Neural cell (in vitro differentiated cells): ENCODE measurements around the gene PGLYRP4. TPM values are rescaled to one million over a fixed set of nuclear protein-coding genes. Genes with fewer than 3 reads are reported as not detected.
"Not testable (repeated sequence)": the region's sequence is repeated elsewhere in the genome, so short reads cannot be mapped to it uniquely, and the experiment has no call there.

Experiments
- H2AFZ ChIP-seq: fragments of 200-600, 300-800 bp; sonication (generic), shearing (Covaris generic); 2 replicates; pipeline ENCODE4 v1.6.0; 2014; ENCODE audit warnings: low read depth, mild to moderate bottlenecking, antibody characterized with exemption, low read length, moderate library complexity
- H3F3A ChIP-seq: fragments of 200-600 bp; shearing (Covaris generic); 2 replicates; pipeline ENCODE4 v1.6.1; 2016; ENCODE audit warnings: mild to moderate bottlenecking, moderate library complexity, mixed read lengths, antibody characterized with exemption, low read length; ENCODE audit not compliant: insufficient read depth, poor library complexity, severe bottlenecking
- H3K27ac ChIP-seq: fragments of 200-600, 300-800 bp; sonication (generic), shearing (Covaris generic); 2 replicates; pipeline ENCODE4 v1.5.1; 2014; ENCODE audit warnings: mild to moderate bottlenecking, low read length, moderate library complexity
- H3K27me3 ChIP-seq: fragments of 300-800, 200-600 bp; sonication (generic), shearing (Covaris generic); 2 replicates; pipeline ENCODE4 v1.6.0; 2014; ENCODE audit warnings: mild to moderate bottlenecking, low read depth, low read length, moderate library complexity; ENCODE audit not compliant: insufficient read depth
- H3K36me3 ChIP-seq: fragments of 300-800, 200-600 bp; sonication (generic), shearing (Covaris generic); 2 replicates; pipeline ENCODE4 v1.5.1; 2014; ENCODE audit warnings: mild to moderate bottlenecking, antibody characterized with exemption, low read length, moderate library complexity; ENCODE audit not compliant: insufficient read depth
- H3K4me2 ChIP-seq: fragments of 300-800, 200-600 bp; sonication (generic), shearing (Covaris generic); 2 replicates; pipeline ENCODE4 v1.6.0; 2014; ENCODE audit warnings: mild to moderate bottlenecking, low read length
- H3K4me3 ChIP-seq: fragments of 300-800, 200-600 bp; sonication (generic), shearing (Covaris generic); 2 replicates; pipeline ENCODE4 v1.5.1; 2014; ENCODE audit warnings: mild to moderate bottlenecking, low read length, moderate library complexity
- H3K79me2 ChIP-seq: fragments of 200-600 bp; shearing (Covaris generic); replicated peaks from 2 replicates; pipeline ENCODE4 v1.6.0; 2014; ENCODE audit warnings: mild to moderate bottlenecking, low read length, moderate library complexity; ENCODE audit not compliant: insufficient read depth
- H3K9ac ChIP-seq: fragments of 300-800, 200-600 bp; sonication (generic), shearing (Covaris generic); 2 replicates; pipeline ENCODE4 v1.6.1; 2016; ENCODE audit warnings: mild to moderate bottlenecking, low read length, mixed read lengths
- H3K9me2 ChIP-seq: fragments of 200-600 bp; shearing (Covaris generic); 2 replicates; pipeline ENCODE4 v1.6.1; 2016; ENCODE audit warnings: mild to moderate bottlenecking, low read length, mixed read lengths; ENCODE audit not compliant: insufficient read depth
- H3K9me3 ChIP-seq: fragments of 200-600, 300-800 bp; sonication (generic), shearing (Covaris generic); 2 replicates; pipeline ENCODE4 v1.6.1; 2016; ENCODE audit warnings: mild to moderate bottlenecking, mixed run types, low read length, moderate library complexity, mixed read lengths
- H4K20me1 ChIP-seq: fragments of 200-600 bp; shearing (Covaris generic); 2 replicates; pipeline ENCODE4 v1.6.1; 2016; ENCODE audit warnings: mild to moderate bottlenecking, mixed run types; ENCODE audit not compliant: insufficient read depth
- CTCF ChIP-seq: fragments of 450-650 bp; IDR thresholded peaks from 2 replicates; pipeline ENCODE4 v1.5.1; 2014; ENCODE audit warnings: antibody characterized with exemption, mild to moderate bottlenecking, moderate library complexity; ENCODE audit not compliant: poor library complexity, severe bottlenecking
- EP300 ChIP-seq: fragments of 450-650 bp; conservative IDR thresholded peaks from 2 replicates; pipeline ENCODE4 v1.6.1; 2014; ENCODE audit warnings: antibody characterized with exemption, mild to moderate bottlenecking, moderate library complexity; ENCODE audit not compliant: poor library complexity, severe bottlenecking
- EZH2 ChIP-seq: fragments of 200-600, 300-800 bp; shearing (Covaris generic), sonication (generic); IDR thresholded peaks from 2 replicates; pipeline ENCODE4 v1.6.1; 2014; ENCODE audit warnings: antibody characterized with exemption, low read length, borderline replicate concordance, mild to moderate bottlenecking; ENCODE audit not compliant: insufficient read depth, poor library complexity, severe bottlenecking
- MXI1 ChIP-seq: fragments of 450-650 bp; conservative IDR thresholded peaks from 2 replicates; pipeline ENCODE4 v1.6.1; 2014; ENCODE audit warnings: antibody characterized with exemption, mild to moderate bottlenecking; ENCODE audit not compliant: poor library complexity, severe bottlenecking
- POLR2AphosphoS5 ChIP-seq: IDR thresholded peaks from 2 replicates; pipeline ENCODE4 v1.6.1; 2012
- RAD21 ChIP-seq: fragments of 450-650 bp; conservative IDR thresholded peaks from 2 replicates; pipeline ENCODE4 v1.6.1; 2014; ENCODE audit warnings: antibody characterized with exemption, mild to moderate bottlenecking, moderate library complexity
- REST ChIP-seq: IDR thresholded peaks from 2 replicates; pipeline ENCODE4 v1.6.1; 2012; ENCODE audit warnings: borderline replicate concordance
- SMC3 ChIP-seq: fragments of 450-650 bp; conservative IDR thresholded peaks from 2 replicates; pipeline ENCODE4 v1.6.1; 2014; ENCODE audit warnings: antibody characterized with exemption, mild to moderate bottlenecking, moderate library complexity; ENCODE audit not compliant: poor library complexity
- TAF1 ChIP-seq: IDR thresholded peaks from 2 replicates; pipeline ENCODE4 v1.6.1; 2012; ENCODE audit warnings: low read depth
- polyA plus RNA-seq: library from polyadenylated mRNA; depleted of rRNA; stranded (reverse); fragments of >200 nt; gene quantifications from 2 replicates; pipeline ENCODE4 v1.2.3, GENCODE V29; 2014

PGLYRP4 gene
- polyA plus RNA-seq, 1 donor from 2014 or later: not detected

GRCh38 chr1:153324912-153325311 lies 23.7 kb downstream of the PGLYRP4 start:
- H3K4me2 ChIP-seq: no peak overlapping the region
- no peaks in the 10 kb centered on the region for H3K9me2 ChIP-seq
- no peak overlapping the region for H3K9ac ChIP-seq
- H3K36me3 ChIP-seq: no peaks in the 10 kb centered on the region
- TF ChIP-seq POLR2AphosphoS5 (no peak), MXI1 (no peak), CTCF (no peak), SMC3 (no peak), EZH2 (no peak), REST (no peak), EP300 (no peak), TAF1 (no peak), RAD21 (no peak)
- H4K20me1 ChIP-seq: no peaks in the 10 kb centered on the region
- no peak overlapping the region for H2AFZ ChIP-seq
- H3F3A ChIP-seq: no peaks in the 10 kb centered on the region
- no peak overlapping the region for H3K4me3 ChIP-seq
- no peaks in the 10 kb centered on the region for H3K9me3 ChIP-seq
- H3K79me2 ChIP-seq: no peaks in the 10 kb centered on the region
- H3K27ac ChIP-seq: no peak overlapping the region
- H3K27me3 ChIP-seq: no peaks in the 10 kb centered on the region

- Histone ChIP-seq H3K27me3 (no peaks in the 10 kb centered on the region), H4K20me1 (no peaks in the 10 kb centered on the region), H2AFZ (no peak overlapping the region), H3K9me2 (no peaks in the 10 kb centered on the region), H3F3A (no peaks in the 10 kb centered on the region), H3K9me3 (no peaks in the 10 kb centered on the region), H3K79me2 (no peaks in the 10 kb centered on the region), H3K27ac (no peak overlapping the region), H3K9ac (no peak overlapping the region), H3K4me3 (no peak overlapping the region), H3K4me2 (no peak overlapping the region), H3K36me3 (no peaks in the 10 kb centered on the region)
- TF ChIP-seq MXI1 (no peak), EZH2 (no peak), RAD21 (no peak), TAF1 (no peak), POLR2AphosphoS5 (no peak), EP300 (no peak), CTCF (no peak), SMC3 (no peak), REST (no peak)
Measured at GRCh38 chr1:153322568-153322967, 26.1 kb downstream of the PGLYRP4 start.

GRCh38 chr1:153318145-153318544 lies 30.5 kb downstream of the PGLYRP4 start:
- not testable (repeated sequence) for H3K4me3 ChIP-seq, H3K9ac ChIP-seq, H4K20me1 ChIP-seq, H3K27me3 ChIP-seq, H3K36me3 ChIP-seq, H3K9me3 ChIP-seq, H3F3A ChIP-seq, H3K27ac ChIP-seq, H2AFZ ChIP-seq, H3K9me2 ChIP-seq, H3K4me2 ChIP-seq, H3K79me2 ChIP-seq
